Stimulated activated CD8-positive, alpha-beta memory T cell treated with anti-CD3 and anti-CD28 coated beads, Interleukin-2, amount 100 ng/mL, for 48 hours (primary cell): ENCODE results near the gene ZBTB16.

Source experiments
- DNase-seq, 2 donors: peaks; one replicate each; pipeline ENCODE4 v3.0.0-alpha.2; 2020; ENCODE audit warnings: low read depth in 2 of 2

Gene ZBTB16

DNA sequence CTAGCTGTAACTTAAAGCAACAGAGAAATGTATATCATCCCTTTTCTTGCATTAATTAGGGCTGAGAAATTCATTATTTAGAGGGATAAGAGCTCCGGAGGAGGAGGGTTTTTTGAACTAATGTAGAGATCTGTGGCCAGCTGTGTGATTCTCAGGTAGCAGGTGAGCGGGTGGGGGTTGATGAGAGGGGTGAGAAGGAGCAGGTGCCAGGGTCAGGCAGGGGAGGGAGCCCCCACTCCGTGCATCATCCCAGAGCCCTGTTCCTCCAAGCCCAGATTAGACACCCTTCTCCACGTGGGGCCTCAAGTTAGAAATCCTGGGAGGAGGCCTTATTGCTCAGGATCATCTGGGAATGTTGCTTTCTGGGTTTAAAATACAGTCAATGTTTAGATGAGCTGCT, 24.9 kb downstream of the ZBTB16 start:
- no peak for DNase-seq

DNA sequence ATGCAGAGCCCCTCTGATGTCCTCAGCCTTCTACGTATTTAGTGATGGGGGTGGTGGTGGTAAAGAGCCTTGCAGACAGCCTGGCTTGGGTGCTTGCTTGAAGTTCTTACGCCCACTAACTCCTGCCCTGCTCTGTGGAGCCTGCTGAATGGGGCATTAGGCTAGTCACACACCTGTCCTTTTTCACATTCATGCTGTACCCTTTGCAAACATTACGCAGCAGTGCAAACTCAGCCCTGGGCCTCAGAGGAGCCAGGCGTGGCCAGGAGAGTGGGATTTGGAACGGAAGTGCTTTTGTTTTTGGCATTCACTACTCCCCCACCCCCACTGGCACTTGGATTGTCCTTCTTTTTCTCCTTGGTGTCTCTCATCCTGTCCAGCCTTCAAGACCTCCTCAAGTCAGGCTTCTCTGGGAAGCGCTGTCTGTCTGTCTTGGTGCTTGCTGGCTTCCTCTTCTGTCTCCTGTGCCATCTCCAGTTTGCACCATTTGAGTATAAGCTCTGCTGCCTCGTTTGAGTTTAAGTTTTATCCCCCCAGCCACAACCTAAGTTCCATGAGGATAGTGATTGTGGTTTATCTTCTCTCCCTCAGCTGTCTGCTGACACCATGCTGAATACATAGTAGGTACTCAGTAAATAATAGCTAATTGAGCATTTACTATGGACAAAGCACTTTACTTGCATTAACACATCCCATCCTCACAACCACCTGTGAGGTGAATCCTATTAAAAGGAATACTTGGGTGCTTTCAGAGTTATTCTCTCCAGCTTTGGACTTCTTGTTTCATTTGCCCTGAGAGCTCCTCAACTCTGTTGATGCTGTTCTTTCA, 26.7 kb downstream of the ZBTB16 start:
- DNase-seq = no peak

DNA sequence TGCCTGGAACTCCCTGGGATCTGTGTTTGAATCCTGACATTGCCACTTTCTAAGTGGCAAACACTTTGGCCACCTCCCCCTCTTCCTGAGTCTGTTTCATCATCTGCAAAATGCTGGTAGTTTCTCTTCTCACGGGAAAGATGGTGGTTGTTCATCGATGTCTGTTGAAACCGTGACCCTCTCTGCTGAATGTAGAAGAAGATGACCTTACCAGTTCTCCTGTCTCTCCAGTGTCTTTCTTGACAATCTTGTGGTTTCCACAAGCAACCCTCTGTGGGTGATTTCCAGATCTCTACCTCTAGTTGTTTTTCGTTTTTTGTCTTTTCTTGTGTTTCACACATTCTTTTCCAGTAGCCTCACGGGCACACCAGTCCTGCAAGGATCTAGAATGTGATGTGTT, 27.5 kb downstream of the ZBTB16 start:
- DNase-seq = no peak

DNA sequence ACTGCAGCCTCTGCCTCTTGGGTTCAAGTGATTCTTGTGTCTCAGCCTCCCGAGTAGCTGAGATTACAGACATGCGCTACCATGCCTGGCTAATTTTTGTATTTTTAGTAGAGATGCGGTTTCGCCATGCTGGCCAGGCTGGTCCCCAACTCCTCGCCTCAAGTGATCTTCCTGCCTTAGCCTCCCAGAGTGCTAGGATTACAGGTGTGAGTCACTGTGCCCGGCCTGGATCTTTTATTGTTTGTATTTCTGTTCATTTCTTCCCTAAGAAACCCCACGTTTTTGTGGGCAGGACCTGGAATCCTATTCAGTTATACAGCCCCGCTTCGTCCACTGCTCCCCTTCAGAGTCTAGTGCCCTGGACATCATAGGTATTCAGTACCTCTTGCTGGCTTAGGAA, 28.7 kb downstream of the ZBTB16 start:
- no peak for DNase-seq

DNA sequence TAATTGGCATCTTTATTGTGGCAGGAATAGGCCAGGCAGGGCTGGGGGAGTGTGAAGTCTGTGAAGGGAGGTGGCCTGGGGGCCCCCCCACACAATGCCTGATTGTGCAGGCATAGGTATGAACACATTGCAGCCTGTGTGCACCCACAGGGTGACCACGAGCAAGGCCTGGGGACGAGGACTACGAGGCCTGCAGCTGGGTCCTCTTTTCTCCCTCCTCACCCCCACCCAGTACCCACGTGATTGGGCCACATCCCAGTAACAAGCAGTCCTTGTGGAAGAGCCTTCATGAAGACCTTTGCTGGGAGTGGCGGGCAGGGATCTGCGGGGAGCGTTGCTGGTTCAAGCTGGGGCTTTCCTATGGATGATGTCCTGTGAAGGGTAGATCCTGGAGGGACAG, 29.3 kb downstream of the ZBTB16 start:
- DNase-seq = no peak

DNA sequence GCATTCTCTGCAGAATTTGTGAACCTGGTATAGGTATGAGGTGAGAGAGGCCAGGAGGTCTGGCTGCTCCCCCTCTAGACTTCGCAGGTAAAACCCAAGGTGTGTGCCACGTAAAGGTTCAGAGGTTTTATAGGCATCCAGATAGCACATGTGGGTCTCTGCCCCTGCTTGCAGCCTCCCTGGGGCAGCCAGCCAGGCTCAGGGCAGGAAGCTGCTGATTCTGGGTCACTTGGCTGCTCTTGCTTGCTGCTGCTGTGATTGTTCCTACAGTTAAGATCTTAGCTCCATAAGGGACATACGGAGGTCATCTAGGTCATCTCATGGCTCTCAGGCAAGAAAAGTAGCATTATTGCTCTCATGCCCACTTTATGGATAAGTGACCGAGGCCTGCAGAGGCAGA, 30.2 kb downstream of the ZBTB16 start:
- DNase-seq = no peak

DNA sequence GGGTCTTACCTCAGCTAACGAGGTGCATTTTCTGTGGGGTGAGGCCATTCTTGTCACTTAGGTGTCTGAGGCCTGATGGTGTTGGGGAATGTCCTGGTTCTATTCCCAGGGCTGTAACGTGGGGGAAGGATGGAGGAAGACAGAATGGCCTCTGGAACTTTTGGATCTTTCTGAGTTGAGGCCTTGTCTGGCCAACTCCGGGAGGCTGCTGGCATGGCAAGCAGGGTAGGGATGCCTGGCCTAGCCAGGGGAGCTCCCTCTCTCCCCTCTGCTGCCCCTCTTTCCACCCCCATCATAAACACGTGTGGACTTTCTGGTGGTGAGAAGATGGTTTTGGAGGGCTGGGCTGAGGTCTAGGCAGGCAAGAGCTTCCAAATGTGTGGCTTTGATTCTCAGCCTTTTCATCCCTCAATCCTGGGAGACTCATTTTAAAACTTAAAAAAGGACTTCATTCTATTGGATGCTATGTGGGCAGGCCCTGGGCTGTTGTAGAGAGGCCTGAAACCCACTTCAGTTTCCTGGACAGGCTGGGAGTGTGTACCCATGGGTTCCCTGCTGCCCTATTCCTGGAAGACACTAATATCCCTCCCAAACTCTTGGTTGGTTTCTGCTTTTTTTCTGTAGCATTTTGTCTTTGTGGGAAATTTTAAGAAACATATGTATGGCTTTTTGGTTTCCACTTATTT, 30.9 kb downstream of the ZBTB16 start:
- DNase-seq = no peak

DNA sequence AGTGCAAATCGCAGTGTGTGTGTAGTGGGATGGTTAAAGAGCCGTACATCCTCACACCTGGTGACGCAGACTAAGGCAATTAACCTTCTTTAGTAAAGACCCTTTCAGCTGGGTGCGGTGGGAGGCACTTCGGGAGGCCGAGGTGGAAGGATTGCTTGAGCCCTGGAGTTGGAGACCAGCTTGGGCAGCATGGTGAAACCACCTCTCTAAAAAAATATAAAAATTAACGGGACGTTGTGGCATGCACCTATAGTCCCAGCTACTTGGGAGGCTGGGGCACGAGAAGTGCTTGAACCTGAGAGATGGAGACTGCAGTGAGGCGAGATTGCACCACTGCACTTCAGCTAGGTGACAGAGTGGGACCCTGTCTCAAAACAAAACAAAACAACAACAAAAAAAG, 31.5 kb downstream of the ZBTB16 start:
- no peak for DNase-seq

DNA sequence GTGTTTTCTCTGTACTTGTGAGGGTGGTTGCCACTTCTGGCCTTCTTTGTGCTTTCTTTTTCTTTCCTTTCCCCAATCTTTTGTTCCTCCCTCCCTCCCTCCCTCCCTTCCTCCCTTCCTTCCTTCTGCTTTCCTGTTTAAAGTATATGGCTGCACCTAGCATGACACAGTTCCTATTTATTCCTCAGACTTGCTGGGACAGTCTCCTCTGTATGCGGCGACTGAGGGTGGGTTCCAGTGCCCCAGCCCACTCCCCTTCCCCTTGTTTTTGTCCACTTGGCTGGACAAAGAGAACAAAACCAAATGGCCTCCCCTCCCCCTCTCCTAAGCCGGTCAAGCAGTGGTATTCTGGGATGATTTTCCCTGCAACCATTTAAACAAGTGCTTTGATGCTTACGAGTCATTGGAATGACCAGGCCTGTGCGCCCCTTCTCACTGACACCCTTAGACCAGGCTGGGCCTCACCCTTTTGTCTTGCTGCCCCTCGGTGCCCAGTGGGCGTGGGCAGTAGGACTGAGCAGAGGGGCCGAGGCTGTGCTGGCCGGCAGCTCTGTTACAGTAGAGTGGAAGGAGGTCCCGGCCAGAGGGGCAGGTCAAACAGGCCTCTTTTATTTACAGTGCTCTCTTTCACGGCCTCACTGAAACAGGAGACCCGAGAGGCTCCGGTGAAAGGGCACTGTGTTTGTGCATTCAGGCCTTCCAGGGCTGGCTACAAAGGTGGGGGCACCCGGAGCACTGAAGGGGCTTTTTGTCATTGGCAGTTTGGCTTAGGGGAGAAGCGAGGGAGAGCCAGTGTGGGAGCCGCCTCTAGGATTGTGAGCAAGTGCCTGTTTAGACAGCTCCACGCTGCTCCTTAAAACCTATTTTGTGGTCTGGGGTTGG, 32.2 kb downstream of the ZBTB16 start:
- DNase-seq = no peak

DNA sequence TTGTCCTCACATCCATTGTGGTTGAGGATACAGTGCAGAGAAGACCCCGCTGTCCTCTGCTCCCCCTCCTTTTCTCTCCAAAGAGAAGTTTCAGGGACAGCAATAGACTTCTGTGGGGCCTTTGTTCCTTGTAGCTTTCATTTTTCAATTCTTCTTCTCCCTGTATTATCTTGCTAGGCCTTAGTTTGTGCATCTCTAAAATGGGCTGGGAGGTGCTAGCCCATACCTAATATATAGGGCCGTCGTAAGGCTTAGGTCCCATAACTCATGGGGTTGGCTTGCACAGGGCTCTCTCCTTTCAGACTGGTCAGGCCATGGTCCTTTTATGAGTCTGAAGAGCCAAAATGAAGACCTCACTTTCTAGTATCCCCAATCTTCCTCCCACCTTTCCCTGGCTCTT, 33.0 kb downstream of the ZBTB16 start:
- DNase-seq = no peak

DNA sequence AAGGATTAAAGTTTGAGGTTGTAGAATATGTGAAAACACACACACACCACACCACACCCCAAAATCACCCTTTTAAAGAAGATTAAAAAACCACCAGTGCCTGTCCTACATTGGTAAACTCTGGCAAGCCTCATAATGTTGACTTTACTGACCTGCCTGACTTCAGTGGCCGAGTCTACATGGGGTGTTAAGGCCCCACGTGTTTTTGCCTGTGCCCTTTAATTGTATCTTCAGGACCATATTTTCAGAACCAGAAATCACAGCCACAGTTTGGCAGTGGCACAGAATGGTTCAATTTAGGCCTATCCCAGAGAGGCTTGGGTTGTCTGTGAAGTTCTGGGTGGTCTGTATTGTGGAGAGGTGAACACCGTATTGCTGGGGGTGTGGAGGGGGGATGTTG, 33.4 kb downstream of the ZBTB16 start:
- no peak for DNase-seq

DNA sequence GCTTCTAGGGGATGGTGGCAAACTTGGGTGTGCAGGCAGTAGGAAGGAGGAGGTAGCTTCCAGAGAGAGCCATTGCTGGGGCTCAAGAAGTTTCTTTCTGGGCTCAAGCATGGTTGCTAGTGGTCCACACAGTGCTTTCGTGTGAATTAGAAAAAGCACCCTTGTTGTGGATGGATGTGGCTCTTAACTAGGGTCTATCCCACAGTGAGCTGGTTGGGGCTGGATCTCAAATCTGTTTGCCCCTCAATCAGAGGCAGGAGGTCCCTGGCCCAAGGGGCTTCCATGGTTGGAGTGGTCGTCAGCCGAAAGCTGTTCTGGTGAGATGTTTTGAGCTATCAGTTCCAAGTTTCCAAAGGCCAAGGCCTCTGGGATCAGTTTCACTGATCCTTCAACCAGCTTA, 35.0 kb downstream of the ZBTB16 start:
- no peak for DNase-seq

DNA sequence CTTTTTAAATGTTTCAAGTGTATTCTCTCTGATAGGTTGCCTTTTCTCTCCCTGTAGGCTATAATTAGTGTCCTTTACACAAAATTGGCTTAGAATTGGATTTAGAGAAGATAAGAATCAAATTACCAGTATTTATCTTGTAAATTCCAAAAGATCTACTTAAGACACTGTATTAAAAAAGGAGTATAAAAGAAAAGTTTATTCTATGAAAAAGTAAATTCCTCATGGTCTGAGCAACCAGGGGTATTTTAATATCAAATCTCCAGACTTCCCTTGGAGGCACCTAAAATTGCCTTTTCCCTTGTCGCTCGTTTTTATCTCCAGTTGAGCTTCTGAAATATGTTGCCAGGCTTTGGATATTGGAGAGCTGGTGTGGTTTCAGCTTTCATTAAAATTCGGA, 36.4 kb downstream of the ZBTB16 start:
- DNase-seq = no peak

DNA sequence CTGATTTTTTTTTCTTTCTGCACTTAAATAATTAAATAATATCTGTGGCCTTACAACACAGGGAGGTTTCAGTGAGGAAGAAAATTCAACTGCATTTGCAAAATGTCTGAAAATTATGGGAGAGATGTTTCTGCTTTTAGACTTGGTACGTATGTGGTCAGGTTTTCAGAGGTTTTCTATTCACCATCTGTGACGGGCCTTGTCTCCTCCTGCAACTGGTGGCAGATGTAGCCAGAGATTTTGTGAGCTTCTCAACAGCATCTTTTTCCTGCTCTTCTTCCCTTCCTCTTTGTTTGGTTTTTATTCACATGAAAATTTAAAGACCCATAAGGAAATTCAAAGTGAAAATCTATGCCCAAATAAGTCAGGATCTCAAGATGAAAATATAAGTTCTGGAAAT, 38.3 kb downstream of the ZBTB16 start:
- no peak for DNase-seq

DNA sequence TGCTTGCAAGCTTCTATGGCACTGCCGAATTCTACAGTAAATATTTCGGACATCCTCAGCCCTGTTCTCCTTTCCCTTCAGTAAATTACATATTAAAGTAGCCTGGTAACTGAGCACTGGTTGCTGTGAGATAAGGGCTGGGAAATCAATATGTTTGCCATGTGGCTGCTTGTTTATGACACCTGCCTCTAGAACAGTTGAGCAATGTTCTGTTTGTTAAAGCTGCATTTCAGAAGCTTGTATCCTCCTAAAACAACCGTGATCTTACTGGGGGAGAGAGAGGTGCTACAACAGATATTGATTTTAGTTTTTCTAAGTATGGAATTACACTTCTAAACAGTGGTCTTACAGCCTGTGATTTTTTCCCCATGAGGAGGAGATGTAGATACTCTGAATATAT, 39.4 kb downstream of the ZBTB16 start:
- no peak for DNase-seq

DNA sequence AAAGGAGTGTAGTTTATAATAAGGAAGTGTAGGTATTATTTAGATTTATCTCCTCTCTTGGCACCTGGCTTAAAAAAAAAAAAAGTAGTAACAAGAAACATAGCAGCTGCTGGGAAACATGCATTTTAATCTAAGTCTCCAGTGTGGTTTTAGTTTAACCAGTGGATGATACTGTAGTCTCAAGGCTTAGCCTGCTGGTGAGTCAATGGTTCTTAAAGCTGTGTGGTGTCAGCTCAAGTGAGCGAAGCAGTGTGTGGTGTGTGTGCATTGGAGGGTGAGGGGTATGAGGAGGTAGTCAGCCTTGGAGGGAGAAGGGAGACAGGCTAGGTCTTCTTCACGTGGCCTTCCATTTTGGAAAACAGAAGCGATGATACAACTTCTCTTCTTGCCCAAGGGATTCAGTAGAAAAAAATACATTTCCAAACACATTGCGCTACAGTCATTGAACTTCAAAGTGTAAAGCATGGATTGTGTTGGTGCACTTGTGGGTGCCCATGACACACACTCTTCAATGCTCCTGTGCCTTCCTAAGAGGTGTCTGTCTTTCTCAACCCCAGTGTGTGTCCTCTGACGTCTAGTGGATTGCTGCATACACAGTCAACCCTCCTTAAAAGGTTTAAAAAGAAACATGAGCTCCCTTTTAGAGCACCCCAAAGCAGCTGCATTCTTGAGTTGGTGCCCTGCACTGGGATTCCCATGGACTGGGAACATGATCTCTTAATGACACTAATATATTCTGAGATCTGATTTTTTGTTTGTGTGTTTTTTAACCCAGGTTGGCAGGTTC, 40.1 kb downstream of the ZBTB16 start:
- no peak for DNase-seq

DNA sequence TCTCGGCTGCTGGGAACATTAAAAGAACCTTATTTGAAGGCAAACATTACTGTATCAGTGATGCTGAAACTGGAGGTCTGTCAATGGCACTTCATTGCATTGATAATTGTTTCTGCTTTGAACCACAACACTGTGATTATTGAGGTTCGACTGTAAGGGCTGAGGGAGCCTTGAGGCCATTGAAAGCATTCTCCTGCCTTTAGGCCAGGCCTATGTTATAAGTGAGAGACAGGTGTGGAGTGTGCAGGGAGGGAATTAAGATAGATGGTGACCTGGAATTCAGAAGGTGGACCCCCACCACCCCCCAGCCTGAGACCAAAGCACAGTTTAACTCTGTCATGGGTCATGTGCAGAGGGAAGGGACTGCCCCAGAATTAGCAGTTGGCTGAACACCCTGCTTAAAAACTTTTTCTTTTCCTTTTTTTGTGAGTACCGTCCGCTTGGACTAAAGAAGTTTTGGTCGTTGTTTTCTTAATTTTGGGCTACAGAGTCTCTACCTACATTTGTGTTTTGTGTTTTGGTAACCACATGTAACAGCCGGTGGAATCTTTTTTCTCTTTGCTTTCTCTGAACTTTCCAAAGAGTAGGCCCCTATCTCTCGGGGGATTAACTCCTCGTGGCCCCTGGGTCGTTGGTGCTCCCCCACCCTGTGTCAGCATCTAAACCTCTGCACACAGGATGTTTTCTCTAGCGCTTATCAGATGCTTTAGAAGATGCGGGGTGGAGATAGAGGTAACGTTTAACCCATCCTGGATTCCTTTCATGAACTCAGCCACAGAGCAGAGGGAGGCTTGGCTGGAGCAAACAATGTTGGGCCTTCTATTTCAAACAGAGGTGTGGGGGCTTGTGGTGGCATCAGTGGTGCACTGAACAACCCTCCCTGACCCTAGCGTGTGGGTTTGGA, 43.7 kb downstream of the ZBTB16 start:
- no peak for DNase-seq

DNA sequence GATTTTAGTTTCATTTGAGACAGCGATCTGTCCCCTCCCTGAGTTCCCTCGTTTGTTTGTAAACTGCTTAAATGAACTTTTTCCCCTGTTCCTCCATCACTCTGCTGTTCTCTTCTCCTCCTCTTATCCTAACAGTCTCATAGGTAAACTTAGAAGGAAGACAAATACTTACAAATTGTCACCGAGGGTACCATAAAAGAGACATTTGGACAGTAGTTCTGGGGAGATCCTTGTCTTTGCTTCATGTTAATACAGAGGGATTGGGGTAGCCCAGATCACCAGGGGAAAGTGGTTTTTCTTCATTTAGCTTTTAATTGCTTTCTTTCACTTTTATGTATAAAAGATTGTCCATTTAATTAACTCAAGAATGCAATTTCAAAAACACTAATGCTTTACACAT, 46.1 kb downstream of the ZBTB16 start:
- DNase-seq = no peak

DNA sequence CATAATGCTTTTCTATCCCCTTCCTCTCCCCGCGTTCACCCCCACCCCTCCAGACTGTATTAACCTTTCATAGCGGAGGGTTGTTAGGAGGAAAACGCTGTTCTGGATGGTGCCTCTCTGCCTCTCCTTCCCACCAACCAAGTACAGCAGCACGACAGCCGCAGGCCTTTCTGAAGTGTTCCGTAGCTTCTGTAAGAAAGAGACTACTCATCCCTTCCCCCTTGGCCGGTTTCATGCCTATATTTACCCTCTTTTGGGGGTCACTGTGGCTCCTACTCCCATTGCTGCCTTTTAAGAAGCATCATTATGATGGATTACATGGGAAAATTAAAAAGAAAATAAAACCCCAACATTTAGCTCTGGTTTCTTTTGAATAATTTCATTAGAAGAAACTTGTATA, 46.5 kb downstream of the ZBTB16 start:
- DNase-seq = no peak

DNA sequence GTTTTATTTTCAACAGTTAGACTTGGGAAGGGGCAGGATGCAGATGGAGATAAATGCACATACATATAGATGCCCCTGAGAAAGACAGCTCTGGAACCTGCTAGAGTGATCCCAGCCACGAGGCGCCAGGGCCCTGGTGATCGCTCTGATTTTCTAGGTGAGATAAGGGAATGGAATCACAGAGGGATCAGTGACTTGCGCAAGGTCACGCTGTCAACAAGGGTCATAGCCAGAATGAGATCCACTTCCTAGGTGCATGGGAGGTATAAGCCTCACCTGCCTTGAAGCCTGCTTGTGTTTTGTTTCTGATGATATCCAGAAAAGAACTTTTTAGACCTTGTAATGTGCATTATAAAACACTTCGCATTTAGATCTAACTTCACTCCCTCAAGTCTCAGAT, 47.5 kb downstream of the ZBTB16 start:
- DNase-seq = no peak
